Activated CD4-positive, alpha-beta T cell treated with anti-CD3 and anti-CD28 coated beads, Interleukin-2, amount 10 ng/mL, durations not matched to agents 7 days and 5 days (primary cell): ENCODE measurements around the gene USP11. TPM values are rescaled to one million over a fixed set of nuclear protein-coding genes. Genes with fewer than 3 reads are reported as not detected.

ENCODE experiments used
- CTCF ChIA-PET: fragments of 350-600 bp; sonication (Branson Sonifier 250); formaldehyde crosslinking; loops from one replicate; lab custom pipeline; 2021; ENCODE audit warnings: antibody characterized with exemption; lab: Charles Lee
- POLR2A ChIA-PET: fragments of 350-600 bp; sonication (Branson Sonifier 250); formaldehyde crosslinking; loops from one replicate; lab custom pipeline; 2021; ENCODE audit warnings: antibody characterized with exemption; lab: Charles Lee
- DNase-seq: peaks from one replicate; pipeline ENCODE4 v3.0.0-alpha.2; 2020
- H3K27ac Mint-ChIP-seq: one replicate; pipeline ENCODE4 v1.8.0; 2021; ENCODE audit warnings: mild to moderate bottlenecking, moderate library complexity, mixed read lengths
- H3K27me3 Mint-ChIP-seq: one replicate; pipeline ENCODE4 v1.8.0; 2021; ENCODE audit warnings: mixed read lengths
- H3K36me3 Mint-ChIP-seq: one replicate; pipeline ENCODE4 v1.8.0; 2021; ENCODE audit warnings: low read depth, mixed read lengths
- H3K4me1 Mint-ChIP-seq: one replicate; pipeline ENCODE4 v1.8.0; 2021; ENCODE audit warnings: mixed read lengths
- H3K4me3 Mint-ChIP-seq: one replicate; pipeline ENCODE4 v1.8.0; 2021; ENCODE audit warnings: mild to moderate bottlenecking, moderate library complexity, mixed read lengths
- H3K9me3 Mint-ChIP-seq: one replicate; pipeline ENCODE4 v1.8.0; 2021; ENCODE audit warnings: mixed read lengths
- total RNA-seq, 2 experiments: library from RNA; stranded (reverse); gene quantifications; one replicate each; pipeline ENCODE4 v1.2.3, GENCODE V29; 2021

The USP11 gene
- total RNA-seq, 2 experiments from 2014 or later = 26.0 to 28.2 TPM

- Mint-ChIP-seq H3K36me3 (peaks cover 34% of the 10 kb centered on the region), H3K9me3 (no peaks in the 10 kb centered on the region), H3K27me3 (no peaks in the 10 kb centered on the region), H3K4me3 (peak overlapping the region; percentile 92), H3K27ac (peak overlapping the region; percentile 99), H3K4me1 (peaks cover 40% of the 10 kb centered on the region)
- peak; percentile 50 for DNase-seq
- POLR2A ChIA-PET = interaction anchor here (0.6 kb wide), 1 partner anchor 14 kb away, joined by 3 read pairs; no protein-coding TSS in a partner anchor
- CTCF ChIA-PET = interaction anchor here (0.6 to 1.0 kb wide), 2 partner anchors 65 to 74 kb away, joined by 3 to 4 read pairs; partner anchors contain the start of genes NDUFB11 and RBM10
Measured at GRCh38 chrX:47218920-47219815, 13.6 kb upstream of the USP11 start.

- Mint-ChIP-seq H3K27ac (peak overlapping the region; percentile 31), H3K9me3 (no peaks in the 10 kb centered on the region), H3K4me1 (peaks cover 36% of the 10 kb centered on the region), H3K36me3 (peaks cover 38% of the 10 kb centered on the region), H3K27me3 (no peaks in the 10 kb centered on the region), H3K4me3 (no peak overlapping the region)
- DNase-seq = no peak
- ChIA-PET POLR2A (interaction anchor here (0.5 to 0.6 kb wide), 2 partner anchors 33 to 1293 kb away, joined by 3 to 5 read pairs; no protein-coding TSS in a partner anchor), CTCF (no interaction called here)
Measured at GRCh38 chrX:47221756-47222155, 11.1 kb upstream of the USP11 start.

- peaks cover 42% of the 10 kb centered on the region for H3K36me3 Mint-ChIP-seq
- H3K9me3 Mint-ChIP-seq = no peaks in the 10 kb centered on the region
- H3K27me3 Mint-ChIP-seq = no peaks in the 10 kb centered on the region
- no peak overlapping the region for H3K27ac Mint-ChIP-seq
- POLR2A ChIA-PET = no interaction called here
- CTCF ChIA-PET = no interaction called here
- no peak overlapping the region for H3K4me3 Mint-ChIP-seq
- H3K4me1 Mint-ChIP-seq = peaks cover 27% of the 10 kb centered on the region
- no peak for DNase-seq
Measured at GRCh38 chrX:47222751-47223350, 10.0 kb upstream of the USP11 start.

GRCh38 chrX:47223476-47224250, 9.1 kb upstream of the USP11 start:
- Mint-ChIP-seq H3K4me3 (no peak overlapping the region), H3K36me3 (peaks cover 48% of the 10 kb centered on the region), H3K27me3 (no peaks in the 10 kb centered on the region), H3K27ac (no peak overlapping the region), H3K9me3 (no peaks in the 10 kb centered on the region), H3K4me1 (peaks cover 27% of the 10 kb centered on the region)
- ChIA-PET POLR2A (no interaction called here), CTCF (no interaction called here)
- DNase-seq = no peak

GRCh38 chrX:47224266-47224895, 8.4 kb upstream of the USP11 start:
- H3K4me3 Mint-ChIP-seq = no peak overlapping the region
- H3K36me3 Mint-ChIP-seq = peaks cover 48% of the 10 kb centered on the region
- no peak overlapping the region for H3K27ac Mint-ChIP-seq
- CTCF ChIA-PET = no interaction called here
- DNase-seq = no peak
- POLR2A ChIA-PET = no interaction called here
- no peaks in the 10 kb centered on the region for H3K27me3 Mint-ChIP-seq
- H3K4me1 Mint-ChIP-seq = peaks cover 24% of the 10 kb centered on the region
- no peaks in the 10 kb centered on the region for H3K9me3 Mint-ChIP-seq

GRCh38 chrX:47224896-47225290, 7.9 kb upstream of the USP11 start:
- H3K27ac Mint-ChIP-seq = no peak overlapping the region
- no peak overlapping the region for H3K4me3 Mint-ChIP-seq
- peaks cover 45% of the 10 kb centered on the region for H3K36me3 Mint-ChIP-seq
- H3K27me3 Mint-ChIP-seq = no peaks in the 10 kb centered on the region
- no peak for DNase-seq
- H3K9me3 Mint-ChIP-seq = no peaks in the 10 kb centered on the region
- ChIA-PET CTCF (no interaction called here), POLR2A (no interaction called here)
- peaks cover 19% of the 10 kb centered on the region for H3K4me1 Mint-ChIP-seq

- POLR2A ChIA-PET = no interaction called here
- Mint-ChIP-seq H3K4me1 (peaks cover 12% of the 10 kb centered on the region), H3K27me3 (no peaks in the 10 kb centered on the region), H3K36me3 (peaks cover 42% of the 10 kb centered on the region), H3K4me3 (no peak overlapping the region), H3K27ac (no peak overlapping the region), H3K9me3 (no peaks in the 10 kb centered on the region)
- DNase-seq = no peak
- CTCF ChIA-PET = interaction anchor here (1.0 kb wide), 1 partner anchor 8 kb away, joined by 3 read pairs; no protein-coding TSS in a partner anchor
Measured at GRCh38 chrX:47226071-47226470, 6.7 kb upstream of the USP11 start.

- POLR2A ChIA-PET = no interaction called here
- no peaks in the 10 kb centered on the region for H3K9me3 Mint-ChIP-seq
- no peak overlapping the region for H3K27ac Mint-ChIP-seq
- H3K4me1 Mint-ChIP-seq = peaks cover 10% of the 10 kb centered on the region
- no peaks in the 10 kb centered on the region for H3K27me3 Mint-ChIP-seq
- no peak for DNase-seq
- H3K4me3 Mint-ChIP-seq = no peak overlapping the region
- CTCF ChIA-PET = interaction anchor here (0.8 to 1.0 kb wide), 2 partner anchors 9 to 72 kb away, joined by 3 to 4 read pairs; no protein-coding TSS in a partner anchor
- H3K36me3 Mint-ChIP-seq = peaks cover 42% of the 10 kb centered on the region
Measured at GRCh38 chrX:47226531-47227333, 6.1 kb upstream of the USP11 start.

GRCh38 chrX:47227334-47227583, 5.5 kb upstream of the USP11 start:
- CTCF ChIA-PET = interaction anchor here (0.8 kb wide), 1 partner anchor 72 kb away, joined by 4 read pairs; no protein-coding TSS in a partner anchor
- Mint-ChIP-seq H3K27me3 (no peaks in the 10 kb centered on the region), H3K27ac (no peak overlapping the region), H3K36me3 (peaks cover 37% of the 10 kb centered on the region), H3K4me3 (no peak overlapping the region), H3K9me3 (no peaks in the 10 kb centered on the region), H3K4me1 (peaks cover 8% of the 10 kb centered on the region)
- no peak for DNase-seq
- POLR2A ChIA-PET = no interaction called here

- peak overlapping the region; percentile 66 for H3K27ac Mint-ChIP-seq
- DNase-seq = no peak
- POLR2A ChIA-PET = no interaction called here
- H3K36me3 Mint-ChIP-seq = peaks cover 33% of the 10 kb centered on the region
- H3K4me3 Mint-ChIP-seq = no peak overlapping the region
- no peaks in the 10 kb centered on the region for H3K9me3 Mint-ChIP-seq
- peaks cover 12% of the 10 kb centered on the region for H3K4me1 Mint-ChIP-seq
- no peaks in the 10 kb centered on the region for H3K27me3 Mint-ChIP-seq
- CTCF ChIA-PET = no interaction called here
Measured at GRCh38 chrX:47228550-47229270, 4.1 kb upstream of the USP11 start.

- no peaks in the 10 kb centered on the region for H3K27me3 Mint-ChIP-seq
- peaks cover 12% of the 10 kb centered on the region for H3K4me1 Mint-ChIP-seq
- ChIA-PET CTCF (no interaction called here), POLR2A (no interaction called here)
- no peak overlapping the region for H3K27ac Mint-ChIP-seq
- no peaks in the 10 kb centered on the region for H3K9me3 Mint-ChIP-seq
- DNase-seq = no peak
- H3K4me3 Mint-ChIP-seq = no peak overlapping the region
- peaks cover 32% of the 10 kb centered on the region for H3K36me3 Mint-ChIP-seq
Measured at GRCh38 chrX:47229427-47229826, 3.4 kb upstream of the USP11 start.
